HepG2 (cell line): ENCODE measurements around the gene ARIH2.

ENCODE experiments used
- ARNTL ChIP-seq: sonication (generic); formaldehyde crosslinking; IDR thresholded peaks from 2 replicates; pipeline ENCODE4 v1.4.0; 2020; ENCODE audit warnings: mild to moderate bottlenecking, missing genetic modification reagents
- HNRNPH1 ChIP-seq: fragments of 200-400 bp; formaldehyde crosslinking; optimal IDR thresholded peaks from 2 replicates; pipeline ENCODE3; 2017; ENCODE audit warnings: mild to moderate bottlenecking, low read depth, low read length
- MXI1 ChIP-seq: IDR thresholded peaks from 3 replicates; pipeline ENCODE4 v1.6.1; 2012; ENCODE audit warnings: low read depth, low read length, inconsistent platforms, borderline replicate concordance
- SAFB2 ChIP-seq: sonication (generic); formaldehyde crosslinking; IDR thresholded peaks from 2 replicates; pipeline ENCODE4 v1.5.1; 2020; ENCODE audit warnings: missing genetic modification reagents, low read depth, mild to moderate bottlenecking, borderline replicate concordance
- ZNF224 ChIP-seq: sonication (generic); formaldehyde crosslinking; IDR thresholded peaks from 2 replicates; pipeline ENCODE4 v1.5.0; 2020; ENCODE audit warnings: mild to moderate bottlenecking, missing genetic modification reagents
- ZNF232 ChIP-seq: sonication (generic); formaldehyde crosslinking; IDR thresholded peaks from 2 replicates; pipeline ENCODE4 v1.4.0; 2020; ENCODE audit warnings: missing genetic modification reagents, borderline replicate concordance
- ZNF777 ChIP-seq: sonication (generic); formaldehyde crosslinking; IDR thresholded peaks from 2 replicates; pipeline ENCODE4 v1.4.0; 2020; ENCODE audit warnings: missing genetic modification reagents

DNA sequence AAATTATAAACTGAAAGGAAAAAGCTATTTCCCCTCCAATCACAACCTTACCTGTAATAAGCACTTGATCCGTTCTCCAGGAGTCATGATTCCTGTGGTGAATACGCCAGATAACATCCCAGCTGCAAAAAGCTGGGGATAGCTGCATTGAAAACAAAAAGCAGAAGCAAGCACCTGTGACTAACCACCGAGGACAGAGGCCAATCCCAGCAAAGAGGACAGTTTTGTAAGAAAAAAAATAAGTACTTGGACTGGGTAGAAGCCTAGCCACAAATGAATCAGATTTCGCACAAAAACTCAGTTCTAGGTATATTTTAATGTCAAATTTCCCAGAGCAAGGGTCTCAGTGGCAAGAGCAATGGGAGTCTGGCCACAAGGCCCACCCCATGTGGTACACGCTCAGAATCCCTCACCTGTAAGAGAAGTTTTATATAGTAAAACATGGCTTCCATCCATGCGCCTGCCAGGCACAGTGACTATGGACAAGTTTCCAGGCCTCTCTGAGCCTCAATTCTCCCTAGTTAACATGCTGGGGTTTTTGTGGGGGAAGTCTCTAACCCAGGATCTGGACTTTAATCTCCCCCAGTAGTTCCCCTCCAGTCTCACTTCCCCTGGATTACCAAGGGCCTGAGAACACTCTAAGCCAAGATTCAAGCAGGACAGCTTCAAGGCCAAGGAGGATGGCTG is 39.2 kb upstream of the ARIH2 start:
- TF ChIP-seq HNRNPH1 (no peak), SAFB2 (no peak), MXI1 (no peak), ARNTL (no peak), ZNF224 (CRISPR knock-in tag) (no peak), ZNF777 (CRISPR knock-in tag) (no peak), ZNF232 (no peak)
